HG03060 (cell line): ENCODE results near the gene RFNG.

Source experiments
- ATAC-seq: cut with Tn5 transposase; IDR thresholded peaks from one replicate; pipeline ENCODE4 v1.9.1; 2021; ENCODE audit warnings: low read depth, moderate number of reproducible peaks; ENCODE audit not compliant: unreplicated experiment

The RFNG gene

GRCh38 chr17:82051776-82052637 lies at the start of gene RFNG, which contains the start of gene GPS1:
TSS of gene RFNG (minus strand) at chr17:82051811. CDS start at chr17:82051766, 45 bp downstream.
TSS of gene GPS1 (plus strand) at chr17:82051898. CDS start at chr17:82051932, 34 bp downstream.
- ATAC-seq = no peak

- no peak for ATAC-seq
Measured at GRCh38 chr17:82101301-82101715, 49.7 kb upstream of the RFNG start.

- ATAC-seq = no peak
Measured at GRCh38 chr17:82100502-82101298, 49.1 kb upstream of the RFNG start.

- ATAC-seq = peak; percentile 2
Measured at GRCh38 chr17:82098939-82099763, 47.5 kb upstream of the RFNG start.

GRCh38 chr17:82098169-82098938 lies 46.7 kb upstream of the RFNG start, which contains the start of gene FASN:
TSS of gene FASN (minus strand) at chr17:82098236. CDS start at chr17:82096445, 1,791 bp downstream.
- peak; percentile 36 for ATAC-seq

- no peak for ATAC-seq
Measured at GRCh38 chr17:82097919-82098168, 46.2 kb upstream of the RFNG start.

GRCh38 chr17:82097184-82097918 lies 45.7 kb upstream of the RFNG start:
- ATAC-seq = no peak

GRCh38 chr17:82096709-82097183 lies 45.1 kb upstream of the RFNG start:
- ATAC-seq = no peak

- ATAC-seq = no peak
Measured at GRCh38 chr17:82095777-82096708, 44.4 kb upstream of the RFNG start.

- no peak for ATAC-seq
Measured at GRCh38 chr17:82094931-82095776, 43.5 kb upstream of the RFNG start.

- ATAC-seq = no peak
Measured at GRCh38 chr17:82092995-82093751, 41.6 kb upstream of the RFNG start.

GRCh38 chr17:82092628-82092994 lies 41.0 kb upstream of the RFNG start:
- no peak for ATAC-seq

GRCh38 chr17:82092094-82092586 lies 40.5 kb upstream of the RFNG start:
- no peak for ATAC-seq

- no peak for ATAC-seq
Measured at GRCh38 chr17:82091264-82092066, 39.9 kb upstream of the RFNG start.

- ATAC-seq = no peak
Measured at GRCh38 chr17:82090549-82091263, 39.1 kb upstream of the RFNG start.
